IMR-90 (cell line): ENCODE measurements around the gene TMEM131L. TPM values are rescaled to one million over a fixed set of nuclear protein-coding genes. Genes with fewer than 3 reads are reported as not detected.
A peak's percentile ranks its signal among the peaks of the same experiment; 100 is the strongest.

ENCODE experiments used
- ATAC-seq: fragments of 200-7000 bp; cut with Tn5 transposase; 2 replicates; pipeline ENCODE4 v1.9.1; 2020; ENCODE audit warnings: low read depth, mild to moderate bottlenecking, moderate library complexity
- BruUV-seq: library from RNA; stranded (reverse); fragments of 400-500 nt; replicated peaks from 2 replicates; lab custom pipeline; 2021; lab: Mats Ljungman, UMichigan
- CTCF ChIA-PET: fragments of 300-600 bp; formaldehyde crosslinking; extraction: SDS; loops from one replicate; lab custom pipeline; 2021; ENCODE audit warnings: antibody characterized with exemption; lab: Yijun Ruan, JAX
- POLR2A ChIA-PET: fragments of 300-600 bp; sonication (Branson Sonifier 250); formaldehyde crosslinking; loops from one replicate; lab custom pipeline; 2022; ENCODE audit warnings: antibody characterized with exemption; ENCODE audit not compliant: unreplicated experiment; lab: Charles Lee
- DNase-seq: peaks from one replicate; pipeline ENCODE4 v3.0.0; 2013
- H2AFZ ChIP-seq: replicated peaks from 2 replicates; pipeline ENCODE3; 2013; ENCODE audit warnings: low read length, mild to moderate bottlenecking; ENCODE audit not compliant: poor library complexity
- H2AK5ac ChIP-seq: 2 replicates; pipeline ENCODE4 v1.6.1; 2013; ENCODE audit warnings: low read depth, low read length, inconsistent platforms
- H2AK9ac ChIP-seq: replicated peaks from 2 replicates; pipeline ENCODE3; 2013; ENCODE audit warnings: mild to moderate bottlenecking, low read depth, low read length, moderate library complexity; ENCODE audit not compliant: poor library complexity
- H2BK120ac ChIP-seq: 2 replicates; pipeline ENCODE4 v1.6.1; 2013; ENCODE audit warnings: low read depth, low read length, inconsistent platforms
- H2BK15ac ChIP-seq: 3 replicates; pipeline ENCODE4 v1.6.1; 2013; ENCODE audit warnings: low read depth, low read length, inconsistent platforms
- H2BK20ac ChIP-seq: 2 replicates; pipeline ENCODE4 v1.6.1; 2013; ENCODE audit warnings: low read depth, mild to moderate bottlenecking, inconsistent platforms, low read length, moderate library complexity
- H2BK5ac ChIP-seq: 2 replicates; pipeline ENCODE4 v1.6.1; 2013; ENCODE audit warnings: mild to moderate bottlenecking, low read depth, low read length, inconsistent platforms; ENCODE audit not compliant: poor library complexity, severe bottlenecking
- H3K14ac ChIP-seq: replicated peaks from 2 replicates; pipeline ENCODE4 v1.6.1; 2013; ENCODE audit warnings: low read depth, low read length, inconsistent platforms
- H3K18ac ChIP-seq: 2 replicates; pipeline ENCODE4 v1.6.1; 2013; ENCODE audit warnings: low read depth, low read length, control low read depth
- H3K23ac ChIP-seq: 2 replicates; pipeline ENCODE4 v1.6.1; 2013; ENCODE audit warnings: low read depth, low read length, inconsistent platforms
- H3K27ac ChIP-seq: 2 replicates; pipeline ENCODE4 v1.5.1; 2013; ENCODE audit warnings: mild to moderate bottlenecking, control low read depth, low read length; ENCODE audit not compliant: insufficient read depth
- H3K27me3 ChIP-seq: 2 replicates; pipeline ENCODE4 v1.6.1; 2013; ENCODE audit warnings: low read length; ENCODE audit not compliant: control insufficient read depth, insufficient read depth
- H3K36me3 ChIP-seq: 2 replicates; pipeline ENCODE4 v1.6.1; 2013; ENCODE audit warnings: low read length, mixed read lengths; ENCODE audit not compliant: control insufficient read depth, insufficient read depth
- H3K4ac ChIP-seq: 2 replicates; pipeline ENCODE4 v1.6.1; 2013; ENCODE audit warnings: low read depth, low read length, inconsistent platforms
- H3K4me1 ChIP-seq: 2 replicates; pipeline ENCODE4 v1.6.1; 2013; ENCODE audit warnings: low read length, mixed read lengths; ENCODE audit not compliant: control insufficient read depth, insufficient read depth
- H3K4me2 ChIP-seq: 2 replicates; pipeline ENCODE4 v1.6.1; 2013; ENCODE audit warnings: low read depth, mild to moderate bottlenecking, control low read depth, low read length, moderate library complexity
- H3K4me3 ChIP-seq: 2 replicates; pipeline ENCODE4 v1.5.1; 2013; ENCODE audit warnings: low read depth, mild to moderate bottlenecking, control low read depth, low read length, moderate library complexity; ENCODE audit not compliant: insufficient read depth
- H3K56ac ChIP-seq: 2 replicates; pipeline ENCODE4 v1.6.1; 2013; ENCODE audit warnings: low read length, inconsistent platforms; ENCODE audit not compliant: insufficient read depth; ENCODE audit errors: extremely low read depth
- H3K79me1 ChIP-seq, 2 experiments: 2 replicates each; pipeline ENCODE4 v1.6.1; 2013; ENCODE audit warnings: low read length in 2 of 2, inconsistent platforms in 1 of 2, low read depth in 1 of 2
- H3K9ac ChIP-seq: 2 replicates; pipeline ENCODE4 v1.6.1; 2013; ENCODE audit warnings: low read depth, low read length, control low read depth
- H3K9me1 ChIP-seq: 2 replicates; pipeline ENCODE4 v1.6.1; 2013; ENCODE audit warnings: low read length, inconsistent platforms; ENCODE audit not compliant: insufficient read depth
- H3K9me3 ChIP-seq: 2 replicates; pipeline ENCODE4 v1.6.1; 2013; ENCODE audit warnings: low read length; ENCODE audit not compliant: control insufficient read depth, insufficient read depth
- H4K20me1 ChIP-seq: 2 replicates; pipeline ENCODE4 v1.6.1; 2013; ENCODE audit warnings: low read length, inconsistent platforms; ENCODE audit not compliant: insufficient read depth
- H4K5ac ChIP-seq: 2 replicates; pipeline ENCODE4 v1.6.1; 2013; ENCODE audit warnings: mild to moderate bottlenecking, low read depth, low read length, control low read depth
- H4K8ac ChIP-seq, 2 experiments: 2 replicates each; pipeline ENCODE4 v1.6.1; 2013; ENCODE audit warnings: low read depth in 2 of 2, low read length in 2 of 2, control low read depth in 1 of 2, inconsistent platforms in 1 of 2
- H4K91ac ChIP-seq: 2 replicates; pipeline ENCODE4 v1.6.1; 2013; ENCODE audit warnings: low read depth, low read length, inconsistent platforms; ENCODE audit not compliant: insufficient read depth
- BHLHE40 ChIP-seq: fragments of 150-350 bp; IDR thresholded peaks from 2 replicates; pipeline ENCODE4 v1.6.1; 2016; ENCODE audit warnings: mild to moderate bottlenecking, low read depth, low read length
- CEBPB ChIP-seq: IDR thresholded peaks from 2 replicates; pipeline ENCODE4 v1.6.1; 2012; ENCODE audit warnings: low read depth, low read length, improper control_type of control experiment
- CHD1 ChIP-seq: IDR thresholded peaks from 2 replicates; pipeline ENCODE4 v1.6.1; 2012; ENCODE audit warnings: low read depth, low read length, improper control_type of control experiment
- CTCF ChIP-seq: conservative IDR thresholded peaks from 2 replicates; pipeline ENCODE4 v1.5.1; 2012; ENCODE audit warnings: mild to moderate bottlenecking, low read depth, low read length, improper control_type of control experiment
- MAZ ChIP-seq: IDR thresholded peaks from 2 replicates; pipeline ENCODE4 v1.6.1; 2012; ENCODE audit warnings: low read depth, mild to moderate bottlenecking, low read length, improper control_type of control experiment, moderate library complexity, borderline replicate concordance
- MXI1 ChIP-seq: IDR thresholded peaks from 2 replicates; pipeline ENCODE4 v1.6.1; 2012; ENCODE audit warnings: low read depth, mild to moderate bottlenecking, low read length, moderate library complexity, borderline replicate concordance
- NFE2L2 ChIP-seq: fragments of 150-350 bp; IDR thresholded peaks from 2 replicates; pipeline ENCODE4 v1.6.1; 2016; ENCODE audit warnings: low read depth, mild to moderate bottlenecking, low read length
- POLR2A ChIP-seq: IDR thresholded peaks from 2 replicates; pipeline ENCODE4 v1.6.1; 2012; ENCODE audit warnings: mild to moderate bottlenecking, low read depth, low read length
- RCOR1 ChIP-seq: IDR thresholded peaks from 2 replicates; pipeline ENCODE4 v1.6.1; 2012; ENCODE audit warnings: mild to moderate bottlenecking, low read length, improper control_type of control experiment; ENCODE audit not compliant: insufficient replicate concordance
- RFX5 ChIP-seq: IDR thresholded peaks from 2 replicates; pipeline ENCODE4 v1.8.0; 2012; ENCODE audit warnings: low read depth, mild to moderate bottlenecking, low read length, moderate library complexity
- SMC3 ChIP-seq: fragments of 150-350 bp; IDR thresholded peaks from 2 replicates; pipeline ENCODE4 v1.6.1; 2016; ENCODE audit warnings: low read depth, mild to moderate bottlenecking, antibody characterized with exemption, low read length, moderate library complexity
- WGBS, 2 experiments: methylation state at CpG; one replicate each; pipeline versions ENCODE4 v1.1.5 to v1.1.7; 2013; ENCODE audit warnings: missing lambda C conversion rate in 2 of 2; ENCODE audit not compliant: insufficient read length in 1 of 2; ENCODE audit errors: extremely low coverage in 2 of 2; 5-methylcytosine and 5-hydroxymethylcytosine counted together
- dilution Hi-C: fragments of 300-500 bp; cut with HindIII; formaldehyde crosslinking; loops from one replicate; pipeline ENCODE4 v1.14.3; 2018; ENCODE audit warnings: low sequenced_read_pairs; ENCODE audit not compliant: unreplicated experiment
- in situ Hi-C: fragments of 300-500 bp; cut with MboI; formaldehyde crosslinking; loops from 3 replicates; pipeline ENCODE4 v1.14.3; 2019; ENCODE audit warnings: low sequenced_read_pairs, inconsistent platforms, mixed read lengths
- intact Hi-C: fragments of 100-400 bp; cut with micrococcal nuclease; formaldehyde crosslinking; loops from 2 replicates; pipeline ENCODE4 v1.10.0; 2022
- polyA plus RNA-seq, 3 experiments: library from polyadenylated mRNA; depleted of rRNA; stranded (reverse); fragments of >200 nt; gene quantifications; 2 replicates each; pipeline ENCODE4 v1.2.3, GENCODE V29; 2012; ENCODE audit warnings: low replicate concordance in 1 of 3
- total RNA-seq: library from RNA; depleted of rRNA; stranded (reverse); fragments of >200 nt; gene quantifications from 2 replicates; pipeline ENCODE4 v1.2.3, GENCODE V29; 2012

Gene TMEM131L
- total and polyA plus RNA-seq, 2 of the 4 experiments (the other 2 are of a cell fraction) = 8.4 to 23.8 TPM

GRCh38 chr4:153499005-153499404 lies 32.8 kb downstream of the TMEM131L start:
- H3K18ac ChIP-seq = peak overlapping the region; percentile 21
- peak overlapping the region; percentile 66 for H3K4ac ChIP-seq
- no peaks in the 10 kb centered on the region for H3K27me3 ChIP-seq
- TF ChIP-seq NFE2L2 (no peak), MAZ (no peak), CTCF (no peak), BHLHE40 (no peak), CEBPB (no peak), RFX5 (no peak), MXI1 (no peak), CHD1 (no peak), RCOR1 (no peak), SMC3 (no peak), POLR2A (no peak)
- H4K8ac ChIP-seq = peak overlapping the region; percentile 3 to 23; a peak in 2 of 4 replicates
- ChIA-PET CTCF (interaction anchor here (1.6 kb wide), 1 partner anchor 33 kb away, joined by 5 read pairs; no protein-coding TSS in a partner anchor), POLR2A (no interaction called here)
- 87% methylated on average over 3 of the region's 11 CpGs; no CpG with 5 or more reads in 1 of the 2 experiments for WGBS, 2 experiments
- H3K36me3 ChIP-seq = no peaks in the 10 kb centered on the region
- peaks cover 0 to 26% of the 10 kb centered on the region in 2 experiments; a peak in 2 of 4 replicates for H3K79me1 ChIP-seq
- peak overlapping the region; percentile 43; the same call in 1 of the 2 replicates for H4K91ac ChIP-seq
- peak overlapping the region; percentile 33 for H2AK9ac ChIP-seq
- H3K27ac ChIP-seq = peak overlapping the region; percentile 69; the same call in 1 of the 2 replicates
- peak overlapping the region; percentile 67 for H2BK120ac ChIP-seq
- H3K9me3 ChIP-seq = no peaks in the 10 kb centered on the region
- no peaks in the 10 kb centered on the region for H4K20me1 ChIP-seq
- DNase-seq (no peak), ATAC-seq (no peak)
- dilution Hi-C loops = no loop called here
- H3K4me2 ChIP-seq = no peak overlapping the region
- H2AK5ac ChIP-seq = peak overlapping the region; percentile 70; the same call in 1 of the 2 replicates
- H2AFZ ChIP-seq = peak overlapping the region; percentile 0
- no peak overlapping the region for H3K56ac ChIP-seq
- H3K14ac ChIP-seq = peak overlapping the region; percentile 3
- peaks cover 23% of the 10 kb centered on the region for H3K4me1 ChIP-seq
- H3K9me1 ChIP-seq = peaks cover 23% of the 10 kb centered on the region; the same call in 1 of the 2 replicates
- no peak overlapping the region for H3K4me3 ChIP-seq
- H3K23ac ChIP-seq = peak overlapping the region; percentile 51; the same call in 1 of the 2 replicates
- intact Hi-C loops = no loop called here
- in situ Hi-C loops = no loop called here
- no peak overlapping the region for H3K9ac ChIP-seq
- H2BK5ac ChIP-seq = peak overlapping the region; percentile 43
- peak overlapping the region; percentile 58; the same call in 1 of the 2 replicates for H2BK20ac ChIP-seq
- no TSS peak for BruUV-seq
- peak overlapping the region; percentile 10; the same call in 1 of the 2 replicates for H4K5ac ChIP-seq
- peak overlapping the region; percentile 15; the same call in 1 of the 3 replicates for H2BK15ac ChIP-seq
